CD14-positive monocyte (primary cell): ENCODE results near the gene CMAS. TPM values are rescaled to one million over a fixed set of nuclear protein-coding genes. Genes with fewer than 3 reads are reported as not detected.

Experiments used
- DNase-seq, 3 donors: peaks; one replicate each; pipeline ENCODE4 v3.0.0-alpha.2; 2011 to 2022
- H2AFZ ChIP-seq: 2 replicates; pipeline ENCODE4 v1.6.0; 2012; ENCODE audit warnings: mild to moderate bottlenecking, low read depth, low read length, inconsistent platforms; ENCODE audit not compliant: insufficient read depth, poor library complexity, severe bottlenecking
- H3K27ac ChIP-seq, 2 donors: 1 replicate in 1 of 2; 2 replicates in 1 of 2; pipeline ENCODE4 v1.5.1; 2012 to 2013; ENCODE audit warnings: low read length in 2 of 2, control low read depth in 1 of 2, inconsistent platforms in 1 of 2, low read depth in 1 of 2, mild to moderate bottlenecking in 1 of 2
- H3K27me3 ChIP-seq, 2 donors: one replicate each; pipeline versions ENCODE4 v1.6.0 to v1.6.1; 2011 to 2013; ENCODE audit warnings: low read length in 2 of 2; ENCODE audit not compliant: control insufficient read depth in 2 of 2, insufficient read depth in 2 of 2
- H3K36me3 ChIP-seq, 2 donors: replicated peaks in 1 of 2; 1 replicate in 1 of 2; 2 replicates in 1 of 2; pipeline versions ENCODE4 v1.5.1 to v1.6.1; 2012 to 2013; ENCODE audit warnings: low read length in 2 of 2, control low read depth in 1 of 2, inconsistent platforms in 1 of 2, mild to moderate bottlenecking in 1 of 2; ENCODE audit not compliant: insufficient read depth in 2 of 2, control insufficient read depth in 1 of 2
- H3K4me1 ChIP-seq, 2 donors: 1 replicate in 1 of 2; 2 replicates in 1 of 2; pipeline versions ENCODE4 v1.5.1 to v1.6.1; 2012 to 2013; ENCODE audit warnings: low read length in 2 of 2, control low read depth in 1 of 2, inconsistent platforms in 1 of 2, mild to moderate bottlenecking in 1 of 2, moderate library complexity in 1 of 2; ENCODE audit not compliant: insufficient read depth in 2 of 2, control insufficient read depth in 1 of 2
- H3K4me2 ChIP-seq: replicated peaks from 2 replicates; pipeline ENCODE3; 2012; ENCODE audit warnings: low read length, moderate library complexity, mild to moderate bottlenecking; ENCODE audit not compliant: poor library complexity, severe bottlenecking; ENCODE audit errors: extremely low read depth
- H3K4me3 ChIP-seq, 3 experiments: fragments of 200-600 bp in 1 of 3; sonication (generic) in 1 of 3; replicated peaks in 1 of 3; 1 replicate in 2 of 3; 2 replicates in 1 of 3; pipeline ENCODE4 v1.5.1; 2011 to 2013; ENCODE audit warnings: low read length in 3 of 3, mild to moderate bottlenecking in 3 of 3, control low read depth in 2 of 3, low read depth in 2 of 3, inconsistent platforms in 1 of 3, moderate library complexity in 1 of 3
- H3K79me2 ChIP-seq: 2 replicates; pipeline ENCODE4 v1.6.0; 2012; ENCODE audit warnings: mild to moderate bottlenecking, control low read depth, inconsistent platforms, low read length, moderate library complexity; ENCODE audit not compliant: insufficient read depth
- H3K9ac ChIP-seq: 2 replicates; pipeline ENCODE4 v1.6.0; 2017; ENCODE audit warnings: low read length, mild to moderate bottlenecking; ENCODE audit not compliant: insufficient read depth, poor library complexity, severe bottlenecking
- H3K9me3 ChIP-seq, 2 donors: replicated peaks in 1 of 2; 1 replicate in 1 of 2; 2 replicates in 1 of 2; pipeline versions ENCODE4 v1.5.1 to v1.6.1; 2012 to 2013; ENCODE audit warnings: low read length in 2 of 2, control low read depth in 1 of 2; ENCODE audit not compliant: control insufficient read depth in 1 of 2, insufficient read depth in 1 of 2
- H4K20me1 ChIP-seq: 2 replicates; pipeline ENCODE4 v1.6.0; 2012; ENCODE audit warnings: mild to moderate bottlenecking, low read length, control low read depth, moderate library complexity; ENCODE audit not compliant: insufficient read depth
- H3K27ac Mint-ChIP-seq, 7 donors: one replicate each; pipeline ENCODE4 v1.8.0; 2020; ENCODE audit warnings: mild to moderate bottlenecking in 7 of 7, mixed read lengths in 7 of 7, moderate library complexity in 6 of 7, inconsistent platforms in 2 of 7
- H3K27me3 Mint-ChIP-seq, 3 donors: one replicate each; pipeline ENCODE4 v1.8.0; 2021 to 2022; ENCODE audit warnings: low read depth in 3 of 3, mild to moderate bottlenecking in 3 of 3, mixed read lengths in 3 of 3, moderate library complexity in 3 of 3, inconsistent platforms in 1 of 3
- H3K36me3 Mint-ChIP-seq, 2 donors: one replicate each; pipeline ENCODE4 v1.8.0; 2020; ENCODE audit warnings: mixed read lengths in 2 of 2, inconsistent platforms in 1 of 2, mild to moderate bottlenecking in 1 of 2
- H3K4me1 Mint-ChIP-seq: one replicate; pipeline ENCODE4 v1.8.0; 2020; ENCODE audit warnings: mild to moderate bottlenecking, mixed read lengths
- H3K4me3 Mint-ChIP-seq, 2 donors: one replicate each; pipeline ENCODE4 v1.8.0; 2020; ENCODE audit warnings: mild to moderate bottlenecking in 2 of 2, mixed read lengths in 2 of 2, moderate library complexity in 1 of 2
- H3K9me3 Mint-ChIP-seq, 7 donors: one replicate each; pipeline ENCODE4 v1.8.0; 2020 to 2022; ENCODE audit warnings: mixed read lengths in 7 of 7, mild to moderate bottlenecking in 6 of 7, moderate library complexity in 6 of 7, inconsistent platforms in 2 of 7
- CTCF ChIP-seq: fragments of 200-600 bp; IDR thresholded peaks from one replicate; pipeline ENCODE4 v1.8.0; 2022; ENCODE audit warnings: antibody characterized with exemption, mild to moderate bottlenecking
- WGBS: methylation state at CpG from one replicate; pipeline ENCODE4 v1.1.5; 2013; ENCODE audit warnings: missing lambda C conversion rate; ENCODE audit not compliant: insufficient coverage; 5-methylcytosine and 5-hydroxymethylcytosine counted together
- intact Hi-C, 2 donors: fragments of 100-400 bp; cut with micrococcal nuclease; formaldehyde crosslinking; loops; one replicate each; pipeline versions ENCODE4 v1.15.0 to v1.15.1; 2023
- polyA plus RNA-seq, 3 donors: library from polyadenylated mRNA; depleted of rRNA in 1 of 3; unstranded in 2 of 3; stranded (reverse) in 1 of 3; fragments of 300-500 nt in 2 of 3; fragments of >200 nt in 1 of 3; fragmentation: Illumina TruSeq in 2 of 3; gene quantifications; 1 replicate in 2 of 3; 2 replicates in 1 of 3; pipeline ENCODE4 v1.2.3, GENCODE V29; 2012 to 2021

CMAS gene
- polyA plus RNA-seq, 3 donors = 12.6 to 33.1 (median 28.3) TPM

- WGBS = 80% methylated on average over 1 of the region's 1 CpG
- Histone ChIP-seq H3K27me3 (no peaks in the 10 kb centered on the region), H3K27ac (no peak overlapping the region), H3K9ac (no peak overlapping the region), H3K36me3 (no peaks in the 10 kb centered on the region), H3K4me2 (no peak overlapping the region), H2AFZ (no peak overlapping the region), H4K20me1 (no peaks in the 10 kb centered on the region), H3K79me2 (no peaks in the 10 kb centered on the region), H3K4me3 (no peak overlapping the region), H3K4me1 (no peaks in the 10 kb centered on the region), H3K9me3 (peaks cover 0 to 2% of the 10 kb centered on the region in 2 donors)
- no peak overlapping the region for H3K4me3 Mint-ChIP-seq
- H3K27me3 Mint-ChIP-seq = peaks cover 0 to 1% (median 0%) of the 10 kb centered on the region in 3 donors
- TF ChIP-seq CTCF = no peak
- no peak for DNase-seq
- H3K9me3 Mint-ChIP-seq = peaks cover 0 to 4% (median 2%) of the 10 kb centered on the region in 7 donors
- peaks cover 3% of the 10 kb centered on the region for H3K4me1 Mint-ChIP-seq
- no peaks in the 10 kb centered on the region for H3K36me3 Mint-ChIP-seq
- intact Hi-C loops = no loop called here
- no peak overlapping the region for H3K27ac Mint-ChIP-seq
Measured at GRCh38 chr12:22084852-22085251, 38.8 kb downstream of the CMAS start.

GRCh38 chr12:22088886-22089285, 42.9 kb downstream of the CMAS start:
- Histone ChIP-seq H4K20me1 (no peaks in the 10 kb centered on the region), H2AFZ (no peak overlapping the region), H3K9me3 (peaks cover 0 to 3% of the 10 kb centered on the region in 2 donors), H3K4me3 (no peak overlapping the region), H3K79me2 (no peaks in the 10 kb centered on the region), H3K9ac (no peak overlapping the region), H3K27ac (no peak overlapping the region), H3K4me2 (no peak overlapping the region), H3K27me3 (no peaks in the 10 kb centered on the region), H3K4me1 (no peaks in the 10 kb centered on the region), H3K36me3 (no peaks in the 10 kb centered on the region)
- Mint-ChIP-seq H3K27ac (no peak overlapping the region), H3K4me1 (no peaks in the 10 kb centered on the region), H3K36me3 (no peaks in the 10 kb centered on the region), H3K4me3 (no peak overlapping the region), H3K27me3 (no peaks in the 10 kb centered on the region), H3K9me3 (peaks cover 0 to 10% (median 6%) of the 10 kb centered on the region in 7 donors)
- intact Hi-C loops = no loop called here
- TF ChIP-seq CTCF = no peak
- no peak for DNase-seq
- WGBS = 88% methylated on average over 1 of the region's 2 CpGs
